ENCODE results near the gene ZDHHC3. TPM values are rescaled to one million over a fixed set of nuclear protein-coding genes. Genes with fewer than 3 reads are reported as not detected.

ZDHHC3 gene
- total RNA-seq, 1 experiment from 2014 or later, result 94.7 TPM

DNA sequence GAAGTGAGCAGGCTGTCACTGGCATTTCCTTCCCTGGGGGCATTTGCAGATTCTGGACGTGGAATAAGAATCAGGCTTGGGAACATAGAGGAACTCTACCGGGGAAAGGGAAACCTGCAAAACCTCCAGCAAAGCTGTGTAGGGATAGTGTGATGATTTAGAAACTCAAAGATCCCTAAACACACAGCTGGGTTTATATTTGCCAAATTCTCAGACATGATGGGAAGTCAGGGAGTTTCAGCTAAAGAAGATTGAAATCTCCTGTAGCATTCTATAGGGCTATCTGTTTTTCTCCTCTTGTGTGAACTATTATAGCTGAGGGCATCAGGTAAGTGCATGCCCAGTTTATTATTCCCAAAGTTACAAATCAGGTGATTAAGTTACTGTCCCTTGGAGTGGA lies 40.9 kb upstream of the ZDHHC3 start:
- POLR2A ChIA-PET (ENCODE audit: low non-redundant PET), result no interaction called here
- peaks cover 14% of the 10 kb centered on the region for H3K36me3 ChIP-seq (ENCODE audit: insufficient read depth, low read length, poor library complexity, severe bottlenecking)
- CTCF ChIA-PET, result no interaction called here
- no peaks in the 10 kb centered on the region for H3K27me3 ChIP-seq (replicated peaks; ENCODE audit: insufficient read depth, low read depth, low read length, poor library complexity)
- peaks cover 7% of the 10 kb centered on the region for H3K4me1 ChIP-seq (ENCODE audit: insufficient read depth, low read length, poor library complexity, severe bottlenecking)
- no peak overlapping the region for H3K27ac ChIP-seq (ENCODE audit: low read depth, low read length, poor library complexity, severe bottlenecking)
- intact Hi-C loops (cut with micrococcal nuclease; ENCODE audit: unreplicated experiment), result no loop called here
- H3K4me3 ChIP-seq (ENCODE audit: low read depth, low read length, poor library complexity, severe bottlenecking), result no peak overlapping the region
- no peaks in the 10 kb centered on the region for H3K9me3 ChIP-seq (ENCODE audit: low read depth, low read length, poor library complexity, severe bottlenecking)
- DNase-seq (ENCODE audit: low spot score), result no peak
- TF ChIP-seq, protein P1, sequence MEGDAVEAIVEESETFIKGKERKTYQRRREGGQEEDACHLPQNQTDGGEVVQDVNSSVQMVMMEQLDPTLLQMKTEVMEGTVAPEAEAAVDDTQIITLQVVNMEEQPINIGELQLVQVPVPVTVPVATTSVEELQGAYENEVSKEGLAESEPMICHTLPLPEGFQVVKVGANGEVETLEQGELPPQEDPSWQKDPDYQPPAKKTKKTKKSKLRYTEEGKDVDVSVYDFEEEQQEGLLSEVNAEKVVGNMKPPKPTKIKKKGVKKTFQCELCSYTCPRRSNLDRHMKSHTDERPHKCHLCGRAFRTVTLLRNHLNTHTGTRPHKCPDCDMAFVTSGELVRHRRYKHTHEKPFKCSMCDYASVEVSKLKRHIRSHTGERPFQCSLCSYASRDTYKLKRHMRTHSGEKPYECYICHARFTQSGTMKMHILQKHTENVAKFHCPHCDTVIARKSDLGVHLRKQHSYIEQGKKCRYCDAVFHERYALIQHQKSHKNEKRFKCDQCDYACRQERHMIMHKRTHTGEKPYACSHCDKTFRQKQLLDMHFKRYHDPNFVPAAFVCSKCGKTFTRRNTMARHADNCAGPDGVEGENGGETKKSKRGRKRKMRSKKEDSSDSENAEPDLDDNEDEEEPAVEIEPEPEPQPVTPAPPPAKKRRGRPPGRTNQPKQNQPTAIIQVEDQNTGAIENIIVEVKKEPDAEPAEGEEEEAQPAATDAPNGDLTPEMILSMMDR (conservative IDR thresholded peaks at IDR 0.05; ENCODE audit: low read depth, low read length), result no peak
- TF ChIP-seq EZH2 (IDR thresholded peaks at IDR 0.05; ENCODE audit: borderline replicate concordance, low read depth, low read length, poor library complexity, severe bottlenecking), result no peak
- BruUV-seq (replicated peaks), result no TSS peak

DNA sequence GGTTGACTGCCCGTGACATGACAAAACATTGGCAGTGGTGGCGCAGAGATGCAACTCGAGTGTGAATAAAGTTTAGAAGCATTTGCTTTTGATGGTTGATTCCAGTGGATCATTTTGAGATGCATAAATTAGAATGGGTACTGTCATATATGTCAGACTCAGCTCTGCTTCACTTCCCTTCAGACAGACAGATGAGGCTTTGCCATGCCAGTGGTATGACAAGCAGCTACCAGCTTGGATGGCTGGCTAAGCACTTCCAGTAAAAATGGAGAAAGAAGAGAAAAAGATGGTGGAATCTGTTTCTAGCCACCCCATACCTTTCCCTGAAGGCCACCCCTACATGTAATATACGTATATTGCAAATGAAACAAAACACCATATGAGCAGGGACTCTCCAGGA lies 36.6 kb upstream of the ZDHHC3 start:
- Histone ChIP-seq H3K36me3 (ENCODE audit: insufficient read depth, low read length, poor library complexity, severe bottlenecking) (peaks cover 29% of the 10 kb centered on the region), H3K4me3 (ENCODE audit: low read depth, low read length, poor library complexity, severe bottlenecking) (no peak overlapping the region), H3K9me3 (ENCODE audit: low read depth, low read length, poor library complexity, severe bottlenecking) (no peaks in the 10 kb centered on the region), H3K27me3 (replicated peaks; ENCODE audit: insufficient read depth, low read depth, low read length, poor library complexity) (no peaks in the 10 kb centered on the region), H3K27ac (ENCODE audit: low read depth, low read length, poor library complexity, severe bottlenecking) (peak overlapping the region; percentile 67), H3K4me1 (ENCODE audit: insufficient read depth, low read length, poor library complexity, severe bottlenecking) (peaks cover 22% of the 10 kb centered on the region)
- TF ChIP-seq EZH2 (IDR thresholded peaks at IDR 0.05; ENCODE audit: borderline replicate concordance, low read depth, low read length, poor library complexity, severe bottlenecking), result no peak
- TF ChIP-seq, protein P1 (conservative IDR thresholded peaks at IDR 0.05; ENCODE audit: low read depth, low read length), result no peak
- ChIA-PET CTCF (no interaction called here), POLR2A (ENCODE audit: low non-redundant PET) (no interaction called here)
- intact Hi-C loops (cut with micrococcal nuclease; ENCODE audit: unreplicated experiment), result no loop called here
- BruUV-seq (replicated peaks), result no TSS peak
- DNase-seq (ENCODE audit: low spot score), result no peak

- TF ChIP-seq, protein P1 (conservative IDR thresholded peaks at IDR 0.05; ENCODE audit: low read depth, low read length), result no peak
- TF ChIP-seq EZH2 (IDR thresholded peaks at IDR 0.05; ENCODE audit: borderline replicate concordance, low read depth, low read length, poor library complexity, severe bottlenecking), result no peak
- no peaks in the 10 kb centered on the region for H3K27me3 ChIP-seq (replicated peaks; ENCODE audit: insufficient read depth, low read depth, low read length, poor library complexity)
- H3K9me3 ChIP-seq (ENCODE audit: low read depth, low read length, poor library complexity, severe bottlenecking), result no peaks in the 10 kb centered on the region
- CTCF ChIA-PET, result no interaction called here
- no TSS peak for BruUV-seq (replicated peaks)
- DNase-seq (ENCODE audit: low spot score), result peak; percentile 67
- POLR2A ChIA-PET (ENCODE audit: low non-redundant PET), result no interaction called here
- intact Hi-C loops (cut with micrococcal nuclease; ENCODE audit: unreplicated experiment), result no loop called here
- no peak overlapping the region for H3K4me3 ChIP-seq (ENCODE audit: low read depth, low read length, poor library complexity, severe bottlenecking)
- H3K4me1 ChIP-seq (ENCODE audit: insufficient read depth, low read length, poor library complexity, severe bottlenecking), result peaks cover 22% of the 10 kb centered on the region
- peak overlapping the region; percentile 67 for H3K27ac ChIP-seq (ENCODE audit: low read depth, low read length, poor library complexity, severe bottlenecking)
- H3K36me3 ChIP-seq (ENCODE audit: insufficient read depth, low read length, poor library complexity, severe bottlenecking), result peaks cover 35% of the 10 kb centered on the region
These were observed 36.0 kb upstream of the ZDHHC3 start for GRCh38 chr3:45011756-45012508.

All from A673 (cell line).